ENCODE measurements around the gene MT1M.
"Not testable (repeated sequence)": the region's sequence is repeated elsewhere in the genome, so short reads cannot be mapped to it uniquely, and the experiment has no call there.

DNA sequence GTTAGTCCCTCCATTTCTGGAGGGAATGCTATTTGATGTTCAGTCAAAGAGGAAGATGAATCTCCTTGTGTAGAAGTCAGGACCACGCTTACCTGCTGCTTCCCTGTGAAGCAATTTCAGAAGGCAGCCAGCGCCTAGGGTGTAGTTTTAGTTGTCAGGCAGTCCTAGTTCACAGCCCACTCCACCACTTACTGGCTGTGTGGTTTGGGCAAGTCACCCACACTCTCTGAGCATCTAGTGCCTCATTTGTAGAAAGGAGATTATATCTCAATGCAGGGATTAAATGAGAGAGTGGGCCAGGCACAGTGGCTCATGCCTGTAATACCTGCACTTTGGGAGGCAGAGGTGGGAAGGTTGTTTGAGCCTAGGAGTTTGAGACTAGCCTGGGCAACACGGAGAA is 39.7 kb downstream of the MT1M start:
- TF ChIP-seq, protein P1, sequence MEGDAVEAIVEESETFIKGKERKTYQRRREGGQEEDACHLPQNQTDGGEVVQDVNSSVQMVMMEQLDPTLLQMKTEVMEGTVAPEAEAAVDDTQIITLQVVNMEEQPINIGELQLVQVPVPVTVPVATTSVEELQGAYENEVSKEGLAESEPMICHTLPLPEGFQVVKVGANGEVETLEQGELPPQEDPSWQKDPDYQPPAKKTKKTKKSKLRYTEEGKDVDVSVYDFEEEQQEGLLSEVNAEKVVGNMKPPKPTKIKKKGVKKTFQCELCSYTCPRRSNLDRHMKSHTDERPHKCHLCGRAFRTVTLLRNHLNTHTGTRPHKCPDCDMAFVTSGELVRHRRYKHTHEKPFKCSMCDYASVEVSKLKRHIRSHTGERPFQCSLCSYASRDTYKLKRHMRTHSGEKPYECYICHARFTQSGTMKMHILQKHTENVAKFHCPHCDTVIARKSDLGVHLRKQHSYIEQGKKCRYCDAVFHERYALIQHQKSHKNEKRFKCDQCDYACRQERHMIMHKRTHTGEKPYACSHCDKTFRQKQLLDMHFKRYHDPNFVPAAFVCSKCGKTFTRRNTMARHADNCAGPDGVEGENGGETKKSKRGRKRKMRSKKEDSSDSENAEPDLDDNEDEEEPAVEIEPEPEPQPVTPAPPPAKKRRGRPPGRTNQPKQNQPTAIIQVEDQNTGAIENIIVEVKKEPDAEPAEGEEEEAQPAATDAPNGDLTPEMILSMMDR (IDR thresholded peaks at IDR 0.05): not testable (repeated sequence)
- TF ChIP-seq POLR2AphosphoS5 (IDR thresholded peaks at IDR 0.05): not testable (repeated sequence)
